ENCODE measurements around the gene CHMP6. TPM values are rescaled to one million over a fixed set of nuclear protein-coding genes. Genes with fewer than 3 reads are reported as not detected.
A peak's percentile ranks its signal among the peaks of the same experiment; 100 is the strongest.

CHMP6 gene
- polyA plus RNA-seq, 4 donors = 20.0 to 35.8 (median 31.8) TPM

- Histone ChIP-seq H3K27me3 (ENCODE audit: control insufficient read depth in 3 of 3, insufficient read depth in 3 of 3, low read length in 3 of 3) (peaks cover 0 to 2% (median 1%) of the 10 kb centered on the region in 3 donors), H3K4me3 (ENCODE audit: low read depth in 1 of 3, low read length in 3 of 3) (peak overlapping the region in 2 of 3 donors; percentile 56 to 99), H3K9me3 (ENCODE audit: control insufficient read depth in 2 of 2, insufficient read depth in 1 of 2, low read depth in 1 of 2, low read length in 1 of 2) (no peaks in the 10 kb centered on the region), H3K4me1 (ENCODE audit: control insufficient read depth in 3 of 3, insufficient read depth in 2 of 3, low read depth in 1 of 3, low read length in 2 of 3) (peaks cover 0 to 19% (median 0%) of the 10 kb centered on the region in 3 donors), H3K36me3 (ENCODE audit: control insufficient read depth in 3 of 3, insufficient read depth in 2 of 3, low read depth in 1 of 3, low read length in 3 of 3) (peaks cover 10 to 44% (median 15%) of the 10 kb centered on the region in 3 donors), H3K27ac (ENCODE audit: low read depth in 1 of 3, low read length in 2 of 3) (no peak overlapping the region)
- 30 to 59% (median 47%) methylated on average over 18 of the region's 18 CpGs for WGBS, 3 donors
- DNase-seq (peak in 1 of 2 donors; percentile 32), FAIRE-seq (no peak)
Observed at GRCh38 chr17:80992948-80993624, 1.4 kb downstream of the CHMP6 start.

GRCh38 chr17:80995131-80995530, 3.5 kb downstream of the CHMP6 start:
- no peaks in the 10 kb centered on the region for H3K9me3 ChIP-seq (ENCODE audit: control insufficient read depth in 2 of 2, insufficient read depth in 1 of 2, low read depth in 1 of 2, low read length in 1 of 2)
- peaks cover 13 to 65% (median 18%) of the 10 kb centered on the region in 3 donors for H3K36me3 ChIP-seq (ENCODE audit: control insufficient read depth in 3 of 3, insufficient read depth in 2 of 3, low read depth in 1 of 3, low read length in 3 of 3)
- 83 to 93% (median 92%) methylated on average over 13 of the region's 13 CpGs for WGBS, 3 donors
- FAIRE-seq = no peak
- H3K4me1 ChIP-seq (ENCODE audit: control insufficient read depth in 3 of 3, insufficient read depth in 2 of 3, low read depth in 1 of 3, low read length in 2 of 3) = peaks cover 0 to 10% (median 0%) of the 10 kb centered on the region in 3 donors
- H3K4me3 ChIP-seq (ENCODE audit: low read depth in 1 of 3, low read length in 3 of 3) = no peak overlapping the region
- DNase-seq = no peak
- no peak overlapping the region for H3K27ac ChIP-seq (ENCODE audit: low read depth in 1 of 3, low read length in 2 of 3)
- no peaks in the 10 kb centered on the region for H3K27me3 ChIP-seq (ENCODE audit: control insufficient read depth in 3 of 3, insufficient read depth in 3 of 3, low read length in 3 of 3)

- no peaks in the 10 kb centered on the region for H3K9me3 ChIP-seq (ENCODE audit: control insufficient read depth in 2 of 2, insufficient read depth in 1 of 2, low read depth in 1 of 2, low read length in 1 of 2)
- H3K4me1 ChIP-seq (ENCODE audit: control insufficient read depth in 3 of 3, insufficient read depth in 2 of 3, low read depth in 1 of 3, low read length in 2 of 3) = peaks cover 0 to 10% (median 0%) of the 10 kb centered on the region in 3 donors
- DNase-seq = no peak
- no peak for FAIRE-seq
- no peaks in the 10 kb centered on the region for H3K27me3 ChIP-seq (ENCODE audit: control insufficient read depth in 3 of 3, insufficient read depth in 3 of 3, low read length in 3 of 3)
- no peak overlapping the region for H3K4me3 ChIP-seq (ENCODE audit: low read depth in 1 of 3, low read length in 3 of 3)
- H3K36me3 ChIP-seq (ENCODE audit: control insufficient read depth in 3 of 3, insufficient read depth in 2 of 3, low read depth in 1 of 3, low read length in 3 of 3) = peaks cover 13 to 76% (median 18%) of the 10 kb centered on the region in 3 donors
- 93 to 95% (median 94%) methylated on average over 24 to 25 of the region's 25 CpGs for WGBS, 3 donors
- no peak overlapping the region for H3K27ac ChIP-seq (ENCODE audit: low read depth in 1 of 3, low read length in 2 of 3)
Observed at GRCh38 chr17:80996422-80997305, 5.0 kb downstream of the CHMP6 start.

- no peak overlapping the region for H3K4me3 ChIP-seq (ENCODE audit: low read depth in 1 of 3, low read length in 3 of 3)
- 91 to 94% (median 92%) methylated on average over 32 of the region's 32 CpGs for WGBS, 3 donors
- H3K36me3 ChIP-seq (ENCODE audit: control insufficient read depth in 3 of 3, insufficient read depth in 2 of 3, low read depth in 1 of 3, low read length in 3 of 3) = peaks cover 13 to 76% (median 18%) of the 10 kb centered on the region in 3 donors
- H3K27me3 ChIP-seq (ENCODE audit: control insufficient read depth in 3 of 3, insufficient read depth in 3 of 3, low read length in 3 of 3) = no peaks in the 10 kb centered on the region
- DNase-seq = no peak
- FAIRE-seq = no peak
- H3K9me3 ChIP-seq (ENCODE audit: control insufficient read depth in 2 of 2, insufficient read depth in 1 of 2, low read depth in 1 of 2, low read length in 1 of 2) = no peaks in the 10 kb centered on the region
- peaks cover 0 to 17% (median 4%) of the 10 kb centered on the region in 3 donors for H3K4me1 ChIP-seq (ENCODE audit: control insufficient read depth in 3 of 3, insufficient read depth in 2 of 3, low read depth in 1 of 3, low read length in 2 of 3)
- H3K27ac ChIP-seq (ENCODE audit: low read depth in 1 of 3, low read length in 2 of 3) = no peak overlapping the region
Observed at GRCh38 chr17:80997424-80998117, 5.9 kb downstream of the CHMP6 start.

- no peaks in the 10 kb centered on the region for H3K9me3 ChIP-seq (ENCODE audit: control insufficient read depth in 2 of 2, insufficient read depth in 1 of 2, low read depth in 1 of 2, low read length in 1 of 2)
- peaks cover 13 to 74% (median 18%) of the 10 kb centered on the region in 3 donors for H3K36me3 ChIP-seq (ENCODE audit: control insufficient read depth in 3 of 3, insufficient read depth in 2 of 3, low read depth in 1 of 3, low read length in 3 of 3)
- DNase-seq = no peak
- no peak overlapping the region for H3K27ac ChIP-seq (ENCODE audit: low read depth in 1 of 3, low read length in 2 of 3)
- no peak for FAIRE-seq
- no peak overlapping the region for H3K4me3 ChIP-seq (ENCODE audit: low read depth in 1 of 3, low read length in 3 of 3)
- H3K27me3 ChIP-seq (ENCODE audit: control insufficient read depth in 3 of 3, insufficient read depth in 3 of 3, low read length in 3 of 3) = no peaks in the 10 kb centered on the region
- 96 to 97% (median 96%) methylated on average over 19 of the region's 19 CpGs for WGBS, 3 donors
- H3K4me1 ChIP-seq (ENCODE audit: control insufficient read depth in 3 of 3, insufficient read depth in 2 of 3, low read depth in 1 of 3, low read length in 2 of 3) = peaks cover 0 to 12% (median 4%) of the 10 kb centered on the region in 3 donors
Observed at GRCh38 chr17:80998118-80998747, 6.6 kb downstream of the CHMP6 start.

- Histone ChIP-seq H3K27me3 (ENCODE audit: control insufficient read depth in 3 of 3, insufficient read depth in 3 of 3, low read length in 3 of 3) (peaks cover 2 to 5% (median 4%) of the 10 kb centered on the region in 3 donors), H3K4me3 (ENCODE audit: low read depth in 1 of 3, low read length in 3 of 3) (no peak overlapping the region), H3K4me1 (ENCODE audit: control insufficient read depth in 3 of 3, insufficient read depth in 2 of 3, low read depth in 1 of 3, low read length in 2 of 3) (peaks cover 0 to 11% (median 4%) of the 10 kb centered on the region in 3 donors), H3K27ac (ENCODE audit: low read depth in 1 of 3, low read length in 2 of 3) (no peak overlapping the region), H3K9me3 (ENCODE audit: control insufficient read depth in 2 of 2, insufficient read depth in 1 of 2, low read depth in 1 of 2, low read length in 1 of 2) (no peaks in the 10 kb centered on the region), H3K36me3 (ENCODE audit: control insufficient read depth in 3 of 3, insufficient read depth in 2 of 3, low read depth in 1 of 3, low read length in 3 of 3) (peaks cover 13 to 69% (median 18%) of the 10 kb centered on the region in 3 donors)
- WGBS, 3 donors = 86 to 89% (median 88%) methylated on average over 32 to 39 of the region's 39 CpGs
- no peak for FAIRE-seq
- DNase-seq = no peak
Observed at GRCh38 chr17:80998748-80999535, 7.3 kb downstream of the CHMP6 start.

- Histone ChIP-seq H3K27me3 (ENCODE audit: control insufficient read depth in 3 of 3, insufficient read depth in 3 of 3, low read length in 3 of 3) (peaks cover 3 to 11% (median 9%) of the 10 kb centered on the region in 3 donors), H3K27ac (ENCODE audit: low read depth in 1 of 3, low read length in 2 of 3) (no peak overlapping the region), H3K4me3 (ENCODE audit: low read depth in 1 of 3, low read length in 3 of 3) (no peak overlapping the region), H3K9me3 (ENCODE audit: control insufficient read depth in 2 of 2, insufficient read depth in 1 of 2, low read depth in 1 of 2, low read length in 1 of 2) (no peaks in the 10 kb centered on the region), H3K36me3 (ENCODE audit: control insufficient read depth in 3 of 3, insufficient read depth in 2 of 3, low read depth in 1 of 3, low read length in 3 of 3) (peaks cover 13 to 65% (median 18%) of the 10 kb centered on the region in 3 donors), H3K4me1 (ENCODE audit: control insufficient read depth in 3 of 3, insufficient read depth in 2 of 3, low read depth in 1 of 3, low read length in 2 of 3) (peaks cover 0 to 16% (median 4%) of the 10 kb centered on the region in 3 donors)
- FAIRE-seq (no peak), DNase-seq (no peak)
- 87 to 93% (median 90%) methylated on average over 38 to 40 of the region's 40 CpGs for WGBS, 3 donors
Observed at GRCh38 chr17:80999536-81000333, 8.1 kb downstream of the CHMP6 start.

All from small intestine (tissue), 7 donors.